SH-SY5Y (cell line): ENCODE results near the gene ZNF337.

Source experiments
- GATA2 ChIP-seq: IDR thresholded peaks from 2 replicates; pipeline ENCODE4 v1.6.1; 2011; ENCODE audit warnings: mild to moderate bottlenecking, low read depth, low read length
- GATA3 ChIP-seq: IDR thresholded peaks from 2 replicates; pipeline ENCODE4 v1.6.1; 2011; ENCODE audit warnings: low read depth, mild to moderate bottlenecking, low read length, moderate library complexity

- no peak for TF ChIP-seq GATA2
- no peak for TF ChIP-seq GATA3
These were observed 42.2 kb downstream of the ZNF337 start for GRCh38 chr20:25654487-25654886.
